PC-3 (cell line): ENCODE data around the gene HOXC12. TPM values are rescaled to one million over a fixed set of nuclear protein-coding genes. Genes with fewer than 3 reads are reported as not detected.

ENCODE experiments used
- ATAC-seq: fragments of 200-7000 bp; cut with Tn5 transposase; 2 replicates; pipeline ENCODE4 v1.9.1; 2020; ENCODE audit warnings: mild to moderate bottlenecking, moderate library complexity
- BruUV-seq: library from RNA; stranded (reverse); fragments of 400-500 nt; replicated peaks from 2 replicates; lab custom pipeline; 2021; lab: Mats Ljungman, UMichigan
- CTCF ChIA-PET: fragments of 300-600 bp; sonication (Branson Sonifier 250); formaldehyde crosslinking; loops from one replicate; lab custom pipeline; 2022; ENCODE audit warnings: antibody characterized with exemption; lab: Charles Lee
- POLR2A ChIA-PET: fragments of 300-600 bp; sonication (Branson Sonifier 250); formaldehyde crosslinking; loops from one replicate; lab custom pipeline; 2022; ENCODE audit warnings: antibody characterized with exemption; ENCODE audit not compliant: unreplicated experiment; lab: Charles Lee
- DNase-seq: peaks from one replicate; pipeline ENCODE4 v3.0.0-alpha.2; 2015
- H2AFZ ChIP-seq: fragments of 300-600 bp; sonication (generic); 2 replicates; pipeline ENCODE4 v1.6.0; 2016; ENCODE audit warnings: antibody characterized with exemption, low read length
- H3F3A ChIP-seq: fragments of 300-600 bp; sonication (generic); one replicate; pipeline ENCODE4 v1.6.0; 2017; ENCODE audit warnings: antibody characterized with exemption, low read length, control low read depth, mild to moderate bottlenecking; ENCODE audit not compliant: unreplicated experiment
- H3K27ac ChIP-seq: fragments of 300-600 bp; sonication (generic); 2 replicates; pipeline ENCODE4 v1.5.1; 2016; ENCODE audit warnings: mild to moderate bottlenecking, low read length
- H3K27me3 ChIP-seq: fragments of 300-600 bp; sonication (generic); 2 replicates; pipeline ENCODE4 v1.6.1; 2016; ENCODE audit warnings: low read length, mixed read lengths
- H3K36me3 ChIP-seq: fragments of 300-600 bp; sonication (generic); 2 replicates; pipeline ENCODE4 v1.6.1; 2016; ENCODE audit warnings: low read depth, mixed run types, low read length, mixed read lengths
- H3K4me1 ChIP-seq: fragments of 300-600 bp; sonication (generic); 2 replicates; pipeline ENCODE4 v1.5.1; 2016; ENCODE audit warnings: low read length; ENCODE audit not compliant: insufficient read depth
- H3K4me2 ChIP-seq: fragments of 300-600 bp; sonication (generic); 2 replicates; pipeline ENCODE4 v1.6.0; 2016; ENCODE audit warnings: low read length
- H3K4me3 ChIP-seq: fragments of 300-600 bp; sonication (generic); 2 replicates; pipeline ENCODE4 v1.5.1; 2016; ENCODE audit warnings: mild to moderate bottlenecking, low read length, mixed read lengths
- H3K79me2 ChIP-seq: fragments of 300-600 bp; sonication (generic); 2 replicates; pipeline ENCODE4 v1.6.1; 2017; ENCODE audit warnings: low read length, mixed read lengths
- H3K9ac ChIP-seq: fragments of 300-600 bp; sonication (generic); 2 replicates; pipeline ENCODE4 v1.6.0; 2016; ENCODE audit warnings: mild to moderate bottlenecking, low read length
- H3K9me2 ChIP-seq: fragments of 300-600 bp; sonication (generic); replicated peaks from 2 replicates; pipeline ENCODE4 v1.6.1; 2016; ENCODE audit warnings: mixed run types, low read length, mixed read lengths
- H3K9me3 ChIP-seq: fragments of 300-600 bp; sonication (generic); 2 replicates; pipeline ENCODE4 v1.6.1; 2016; ENCODE audit warnings: low read length, mixed read lengths
- H4K20me1 ChIP-seq: fragments of 300-600 bp; sonication (generic); 2 replicates; pipeline ENCODE4 v1.6.1; 2016; ENCODE audit warnings: low read length, mixed read lengths
- EZH2 ChIP-seq: fragments of 300-600 bp; sonication (generic); IDR thresholded peaks from one replicate; pipeline ENCODE4 v1.6.1; 2017; ENCODE audit warnings: antibody characterized with exemption, mild to moderate bottlenecking, low read length; ENCODE audit not compliant: unreplicated experiment
- EZH2phosphoT487 ChIP-seq: fragments of 300-600 bp; sonication (generic); IDR thresholded peaks from 2 replicates; pipeline ENCODE4 v1.6.1; 2018; ENCODE audit warnings: mild to moderate bottlenecking, antibody characterized with exemption, low read length, borderline replicate concordance
- intact Hi-C: fragments of 100-400 bp; cut with micrococcal nuclease; formaldehyde crosslinking; loops from 2 replicates; pipeline ENCODE4 v1.9.0; 2023
- total RNA-seq: library from RNA; depleted of rRNA; stranded (reverse); fragments of >200 nt; gene quantifications from 2 replicates; pipeline ENCODE4 v1.2.3, GENCODE V29; 2014
- TF ChIP-seq, protein P1 (sequence below): fragments of 300-600 bp; sonication (generic); conservative IDR thresholded peaks from 2 replicates; pipeline ENCODE4 v1.5.1; 2017; ENCODE audit warnings: antibody characterized with exemption, low read depth, mild to moderate bottlenecking, low read length

Gene HOXC12
- total RNA-seq, 1 experiment from 2014 or later, result 0.33 TPM

- H3K79me2 ChIP-seq, result peaks cover 14% of the 10 kb centered on the region
- peak overlapping the region; percentile 63 for H2AFZ ChIP-seq
- H4K20me1 ChIP-seq, result no peaks in the 10 kb centered on the region
- DNase-seq (no peak), ATAC-seq (no peak)
- intact Hi-C loops, result no loop called here
- no peak for TF ChIP-seq EZH2
- TF ChIP-seq EZH2phosphoT487, result no peak
- TF ChIP-seq, protein P1, sequence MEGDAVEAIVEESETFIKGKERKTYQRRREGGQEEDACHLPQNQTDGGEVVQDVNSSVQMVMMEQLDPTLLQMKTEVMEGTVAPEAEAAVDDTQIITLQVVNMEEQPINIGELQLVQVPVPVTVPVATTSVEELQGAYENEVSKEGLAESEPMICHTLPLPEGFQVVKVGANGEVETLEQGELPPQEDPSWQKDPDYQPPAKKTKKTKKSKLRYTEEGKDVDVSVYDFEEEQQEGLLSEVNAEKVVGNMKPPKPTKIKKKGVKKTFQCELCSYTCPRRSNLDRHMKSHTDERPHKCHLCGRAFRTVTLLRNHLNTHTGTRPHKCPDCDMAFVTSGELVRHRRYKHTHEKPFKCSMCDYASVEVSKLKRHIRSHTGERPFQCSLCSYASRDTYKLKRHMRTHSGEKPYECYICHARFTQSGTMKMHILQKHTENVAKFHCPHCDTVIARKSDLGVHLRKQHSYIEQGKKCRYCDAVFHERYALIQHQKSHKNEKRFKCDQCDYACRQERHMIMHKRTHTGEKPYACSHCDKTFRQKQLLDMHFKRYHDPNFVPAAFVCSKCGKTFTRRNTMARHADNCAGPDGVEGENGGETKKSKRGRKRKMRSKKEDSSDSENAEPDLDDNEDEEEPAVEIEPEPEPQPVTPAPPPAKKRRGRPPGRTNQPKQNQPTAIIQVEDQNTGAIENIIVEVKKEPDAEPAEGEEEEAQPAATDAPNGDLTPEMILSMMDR, result no peak
- no peaks in the 10 kb centered on the region for H3K9me3 ChIP-seq
- H3K9ac ChIP-seq, result no peak overlapping the region
- peak overlapping the region; percentile 47; the same call in 1 of the 2 replicates for H3K4me3 ChIP-seq
- CTCF ChIA-PET, result interaction anchor here (0.6 to 1.5 kb wide), 7 partner anchors 20 to 209 kb away, joined by 3 to 17 read pairs (median 4); partner anchors contain the start of genes HOXC10 and HOXC5
- no peaks in the 10 kb centered on the region for H3F3A ChIP-seq
- BruUV-seq, result no TSS peak
- H3K4me2 ChIP-seq, result peak overlapping the region; percentile 71
- H3K9me2 ChIP-seq, result no peaks in the 10 kb centered on the region
- no peaks in the 10 kb centered on the region for H3K27me3 ChIP-seq
- H3K27ac ChIP-seq, result no peak overlapping the region
- POLR2A ChIA-PET, result interaction anchor here (0.7 kb wide), 1 partner anchor 186 kb away, joined by 9 read pairs; no protein-coding TSS in a partner anchor
- no peaks in the 10 kb centered on the region for H3K36me3 ChIP-seq
- H3K4me1 ChIP-seq, result peaks cover 21% of the 10 kb centered on the region
Observed at GRCh38 chr12:54005531-54005852, 50.8 kb downstream of the HOXC12 start.

GRCh38 chr12:54005853-54006558 is 51.3 kb downstream of the HOXC12 start:
- intact Hi-C loops, result loop anchor here (1.0 kb wide), 1 partner anchor 195 kb away; no protein-coding TSS in a partner anchor
- H3K4me2 ChIP-seq, result peak overlapping the region; percentile 71
- H3K36me3 ChIP-seq, result no peaks in the 10 kb centered on the region
- no peaks in the 10 kb centered on the region for H3K9me3 ChIP-seq
- peaks cover 18% of the 10 kb centered on the region for H3K79me2 ChIP-seq
- ChIA-PET POLR2A (interaction anchor here (0.7 kb wide), 1 partner anchor 186 kb away, joined by 9 read pairs; no protein-coding TSS in a partner anchor), CTCF (interaction anchor here (0.6 to 1.5 kb wide), 7 partner anchors 21 to 208 kb away, joined by 3 to 17 read pairs (median 3); partner anchors contain the start of genes HOXC10 and HOXC5)
- no peak for TF ChIP-seq EZH2
- no peak for TF ChIP-seq EZH2phosphoT487
- TF ChIP-seq, protein P1, result peak; percentile 95
- H2AFZ ChIP-seq, result peak overlapping the region; percentile 63
- BruUV-seq, result no TSS peak
- no peaks in the 10 kb centered on the region for H4K20me1 ChIP-seq
- H3K9ac ChIP-seq, result peak overlapping the region; percentile 37
- H3F3A ChIP-seq, result no peaks in the 10 kb centered on the region
- H3K4me1 ChIP-seq, result peaks cover 25% of the 10 kb centered on the region
- peak overlapping the region; percentile 47; the same call in 1 of the 2 replicates for H3K4me3 ChIP-seq
- no peaks in the 10 kb centered on the region for H3K27me3 ChIP-seq
- no peaks in the 10 kb centered on the region for H3K9me2 ChIP-seq
- no peak overlapping the region for H3K27ac ChIP-seq
- ATAC-seq (peak; percentile 68), DNase-seq (peak; percentile 91)
